Testis (tissue), 2 donors: Measurements from ENCODE around the gene OSBPL8.

ENCODE experiments used
- CTCF ChIP-seq, 3 experiments: fragments of 450-650 bp in 2 of 3; fragments of 200-600 bp in 1 of 3; sonication (generic) in 1 of 3; IDR thresholded peaks; one replicate each; pipeline ENCODE4 v1.5.1; 2016 to 2019; ENCODE audit warnings: antibody characterized with exemption in 3 of 3, mild to moderate bottlenecking in 2 of 3, moderate library complexity in 1 of 3
- POLR2A ChIP-seq: fragments of 450-650 bp; IDR thresholded peaks from one replicate; pipeline ENCODE4 v1.6.1; 2017; ENCODE audit warnings: antibody characterized with exemption, mild to moderate bottlenecking, moderate library complexity

DNA sequence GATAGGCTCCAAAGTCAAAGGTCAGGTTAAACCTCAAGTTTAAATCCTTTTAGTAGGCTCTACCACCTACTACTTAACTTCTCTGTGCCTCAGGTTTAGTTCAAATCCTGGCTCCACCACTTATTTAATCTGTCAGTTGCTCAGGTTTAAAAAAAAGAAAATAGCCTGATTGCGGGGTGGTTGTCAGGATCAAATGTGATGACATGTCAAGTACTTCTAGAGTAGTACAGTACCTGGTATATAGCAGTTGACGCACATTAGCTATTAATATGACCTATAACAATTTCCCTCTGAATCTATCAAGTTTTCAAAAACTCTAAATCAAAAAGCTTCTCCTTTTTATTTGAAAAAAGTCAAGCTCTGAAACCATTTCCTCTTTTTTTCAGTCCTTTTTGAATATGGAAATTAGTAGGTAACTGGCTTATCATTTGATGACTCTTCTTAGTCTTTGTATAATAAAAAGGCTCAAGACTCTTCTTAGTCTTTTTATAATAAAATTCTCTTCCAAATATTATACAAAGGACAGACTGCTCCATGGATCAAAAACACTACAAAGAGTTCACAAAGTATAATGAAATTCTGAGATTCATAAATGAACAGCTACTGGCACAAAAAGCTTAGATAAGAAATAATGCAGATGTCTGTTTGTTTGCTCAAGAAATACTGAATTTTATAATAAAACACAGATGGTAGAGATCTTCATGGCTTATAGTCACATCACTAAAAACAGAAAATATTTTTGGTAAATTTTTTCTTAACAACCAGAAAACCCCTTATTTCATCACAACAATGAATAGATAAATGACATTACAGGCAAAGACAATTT, 5.0 kb downstream of the OSBPL8 start:
- no peak for TF ChIP-seq CTCF (IDR thresholded peaks at IDR 0.05)
- TF ChIP-seq POLR2A: no peak
